ENCODE data around the gene FAM111A.

Gene FAM111A

GRCh38 chr11:59193587-59194130 lies 51.0 kb downstream of the FAM111A start:
- H3K4me3 ChIP-seq, result no peak overlapping the region
- no peak overlapping the region for H3K27ac ChIP-seq

- Histone ChIP-seq H3K4me3 (no peak overlapping the region), H3K27ac (no peak overlapping the region)
These were observed 52.9 kb downstream of the FAM111A start for GRCh38 chr11:59195586-59195985.

GRCh38 chr11:59196777-59197176 lies 54.1 kb downstream of the FAM111A start:
- Histone ChIP-seq H3K4me3 (no peak overlapping the region), H3K27ac (no peak overlapping the region)

GRCh38 chr11:59197991-59198390 lies 55.3 kb downstream of the FAM111A start:
- Histone ChIP-seq H3K27ac (no peak overlapping the region), H3K4me3 (no peak overlapping the region)

GRCh38 chr11:59198726-59199125 lies 56.1 kb downstream of the FAM111A start:
- no peak overlapping the region for H3K4me3 ChIP-seq
- H3K27ac ChIP-seq, result no peak overlapping the region

- peak overlapping the region in 1 of 21 experiments; percentile 14 for H3K27ac ChIP-seq
- no peak overlapping the region for H3K4me3 ChIP-seq
These were observed 57.1 kb downstream of the FAM111A start for GRCh38 chr11:59199546-59200422.

DNA sequence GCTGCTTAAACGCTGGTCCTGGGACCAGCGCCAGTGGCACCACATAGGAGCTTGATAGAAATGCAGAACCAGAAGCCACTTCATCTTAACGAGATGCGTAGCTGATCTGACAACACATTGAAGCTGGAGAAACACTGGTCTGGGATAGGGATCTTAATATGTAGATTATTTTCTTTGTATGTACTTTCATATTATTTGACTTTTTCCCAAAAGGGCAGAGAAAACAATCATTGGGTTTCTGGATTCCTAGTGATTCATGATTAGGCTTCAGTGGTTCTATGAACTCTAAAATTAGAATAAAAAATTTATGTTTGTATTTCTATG lies 57.7 kb downstream of the FAM111A start:
- Histone ChIP-seq H3K4me3 (no peak overlapping the region), H3K27ac (no peak overlapping the region)

GRCh38 chr11:59201353-59201752 lies 58.7 kb downstream of the FAM111A start:
- Histone ChIP-seq H3K27ac (no peak overlapping the region), H3K4me3 (no peak overlapping the region)

All from skin epidermis (tissue), 12 donors.